GM19468 (cell line): ENCODE data around the gene RFT1.

Source experiments
- ATAC-seq: cut with Tn5 transposase; IDR thresholded peaks from one replicate; pipeline ENCODE4 v1.9.1; 2021; ENCODE audit warnings: mild to moderate bottlenecking, moderate library complexity, moderate number of reproducible peaks; ENCODE audit not compliant: unreplicated experiment; ENCODE audit errors: extremely low read depth

RFT1 gene, protein sequence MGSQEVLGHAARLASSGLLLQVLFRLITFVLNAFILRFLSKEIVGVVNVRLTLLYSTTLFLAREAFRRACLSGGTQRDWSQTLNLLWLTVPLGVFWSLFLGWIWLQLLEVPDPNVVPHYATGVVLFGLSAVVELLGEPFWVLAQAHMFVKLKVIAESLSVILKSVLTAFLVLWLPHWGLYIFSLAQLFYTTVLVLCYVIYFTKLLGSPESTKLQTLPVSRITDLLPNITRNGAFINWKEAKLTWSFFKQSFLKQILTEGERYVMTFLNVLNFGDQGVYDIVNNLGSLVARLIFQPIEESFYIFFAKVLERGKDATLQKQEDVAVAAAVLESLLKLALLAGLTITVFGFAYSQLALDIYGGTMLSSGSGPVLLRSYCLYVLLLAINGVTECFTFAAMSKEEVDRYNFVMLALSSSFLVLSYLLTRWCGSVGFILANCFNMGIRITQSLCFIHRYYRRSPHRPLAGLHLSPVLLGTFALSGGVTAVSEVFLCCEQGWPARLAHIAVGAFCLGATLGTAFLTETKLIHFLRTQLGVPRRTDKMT

DNA sequence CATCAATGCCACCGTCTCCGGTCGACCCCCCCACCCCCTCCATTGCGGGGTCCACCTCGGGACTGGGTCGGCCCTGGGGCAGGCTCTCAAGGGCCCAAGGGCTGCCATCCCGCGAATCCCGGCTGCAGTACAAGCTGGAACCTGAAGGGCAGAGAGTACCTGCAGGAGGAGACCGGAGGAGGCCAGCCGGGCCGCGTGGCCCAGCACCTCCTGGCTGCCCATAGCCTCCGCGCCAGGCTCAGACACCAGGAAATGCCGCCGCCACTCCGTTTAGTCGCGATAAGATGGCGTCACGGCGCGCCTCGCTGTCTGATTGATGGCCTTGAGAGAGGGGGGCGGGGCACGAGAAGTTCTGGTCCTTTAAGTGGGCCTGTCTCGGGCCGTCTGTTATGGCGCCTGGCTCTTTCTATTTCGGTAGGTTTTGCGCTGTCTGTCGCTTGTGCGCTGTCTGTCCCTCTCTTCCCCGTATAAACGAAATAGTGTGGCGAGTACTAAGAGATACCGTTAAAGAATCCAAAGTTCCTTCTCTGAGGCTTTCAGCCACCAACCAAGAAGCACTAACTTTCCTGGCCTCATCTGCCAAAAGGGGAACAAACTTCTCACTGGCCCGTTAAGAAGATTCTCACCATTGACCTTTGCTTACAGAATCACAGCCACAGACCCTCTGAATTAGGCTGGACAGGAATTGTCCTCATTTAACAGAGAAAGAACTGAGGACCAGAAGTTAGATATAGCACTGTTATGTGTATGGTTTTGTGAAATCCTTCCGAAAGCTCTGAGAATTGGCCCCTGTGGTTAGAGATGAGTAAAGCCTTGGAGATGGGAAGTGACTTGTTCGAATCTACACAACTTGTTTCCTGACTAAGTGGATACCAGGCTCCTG is at the start of gene RFT1:
Gene RFT1 (minus strand): TSS at position 257 of the 883 bp plus-strand sequence. CDS start 35 bp downstream, at position 222.
- no peak for ATAC-seq

DNA sequence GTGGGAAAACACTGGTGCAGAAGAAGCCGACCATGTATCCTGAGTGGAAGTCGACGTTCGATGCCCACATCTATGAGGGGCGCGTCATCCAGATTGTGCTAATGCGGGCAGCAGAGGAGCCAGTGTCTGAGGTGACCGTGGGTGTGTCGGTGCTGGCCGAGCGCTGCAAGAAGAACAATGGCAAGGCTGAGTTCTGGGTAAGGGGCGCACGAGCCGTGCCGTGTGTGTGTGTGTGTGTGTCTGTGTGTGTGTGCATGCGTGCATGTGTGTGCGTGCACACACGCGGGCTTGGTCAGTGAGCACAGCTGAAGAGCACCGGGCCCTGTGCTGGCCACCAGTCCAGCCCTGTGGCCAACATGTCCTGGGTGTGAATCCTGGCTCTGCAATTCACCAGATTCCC is 49.3 kb upstream of the RFT1 start:
- no peak for ATAC-seq

DNA sequence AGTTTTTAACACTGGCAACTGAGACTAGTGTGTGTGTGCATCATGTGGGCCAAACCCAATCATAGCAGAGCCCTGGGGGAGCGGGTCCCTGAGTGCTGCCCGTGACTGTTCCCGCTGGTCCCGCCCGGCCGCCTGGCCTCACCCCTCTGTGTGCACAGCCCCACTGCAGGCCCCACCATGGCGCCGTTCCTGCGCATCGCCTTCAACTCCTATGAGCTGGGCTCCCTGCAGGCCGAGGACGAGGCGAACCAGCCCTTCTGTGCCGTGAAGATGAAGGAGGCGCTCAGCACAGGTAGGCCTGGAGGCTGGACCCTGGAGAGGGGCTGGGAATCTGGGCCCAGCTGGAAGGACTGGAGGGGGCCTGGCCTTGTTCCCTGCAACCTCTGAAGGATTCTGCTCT is 48.0 kb upstream of the RFT1 start:
- ATAC-seq = no peak

DNA sequence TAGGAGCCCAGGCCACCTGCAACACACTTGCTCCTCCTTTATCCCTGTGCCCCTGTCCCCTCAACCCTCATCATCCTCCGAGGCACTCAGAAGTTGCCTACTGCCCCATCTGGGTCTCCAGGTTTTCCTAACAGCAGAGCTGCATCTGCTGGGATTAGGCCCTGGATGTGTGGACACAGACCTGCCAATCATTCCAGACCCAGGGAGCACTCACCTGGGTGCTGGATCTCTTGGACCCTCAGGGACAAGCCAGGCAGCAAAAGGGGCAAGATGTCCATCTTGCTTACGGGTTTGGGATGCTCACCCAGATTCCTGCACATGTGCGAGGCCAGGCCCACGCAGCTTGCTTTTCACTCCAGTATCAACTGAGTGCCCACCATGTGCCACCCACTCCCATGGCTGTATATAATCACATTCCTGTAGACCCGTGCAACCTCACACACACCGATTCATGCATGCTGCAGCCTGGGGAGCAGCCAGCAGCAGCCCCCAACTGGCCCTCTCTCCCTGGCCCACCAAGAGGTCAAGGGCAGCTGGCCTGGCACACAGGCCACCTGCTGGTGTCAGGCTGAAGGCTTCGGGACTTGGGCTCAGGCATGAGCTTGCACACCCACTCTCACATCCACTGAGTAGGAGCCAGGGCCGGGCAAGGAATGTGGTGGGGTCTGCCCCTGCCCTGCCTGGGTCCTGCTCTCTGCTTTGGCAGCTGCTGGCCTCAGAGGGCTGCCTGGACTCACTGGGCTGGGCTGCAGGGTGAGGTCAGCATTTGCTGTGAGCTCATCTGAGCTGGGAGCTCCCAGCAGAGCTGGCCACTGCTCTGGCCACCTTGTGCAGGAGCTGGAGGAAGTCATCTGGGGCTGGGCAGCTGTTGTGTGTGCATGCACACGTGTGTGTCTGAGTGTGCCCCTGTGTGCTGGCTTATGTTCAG is 45.6 kb upstream of the RFT1 start:
- ATAC-seq = no peak

DNA sequence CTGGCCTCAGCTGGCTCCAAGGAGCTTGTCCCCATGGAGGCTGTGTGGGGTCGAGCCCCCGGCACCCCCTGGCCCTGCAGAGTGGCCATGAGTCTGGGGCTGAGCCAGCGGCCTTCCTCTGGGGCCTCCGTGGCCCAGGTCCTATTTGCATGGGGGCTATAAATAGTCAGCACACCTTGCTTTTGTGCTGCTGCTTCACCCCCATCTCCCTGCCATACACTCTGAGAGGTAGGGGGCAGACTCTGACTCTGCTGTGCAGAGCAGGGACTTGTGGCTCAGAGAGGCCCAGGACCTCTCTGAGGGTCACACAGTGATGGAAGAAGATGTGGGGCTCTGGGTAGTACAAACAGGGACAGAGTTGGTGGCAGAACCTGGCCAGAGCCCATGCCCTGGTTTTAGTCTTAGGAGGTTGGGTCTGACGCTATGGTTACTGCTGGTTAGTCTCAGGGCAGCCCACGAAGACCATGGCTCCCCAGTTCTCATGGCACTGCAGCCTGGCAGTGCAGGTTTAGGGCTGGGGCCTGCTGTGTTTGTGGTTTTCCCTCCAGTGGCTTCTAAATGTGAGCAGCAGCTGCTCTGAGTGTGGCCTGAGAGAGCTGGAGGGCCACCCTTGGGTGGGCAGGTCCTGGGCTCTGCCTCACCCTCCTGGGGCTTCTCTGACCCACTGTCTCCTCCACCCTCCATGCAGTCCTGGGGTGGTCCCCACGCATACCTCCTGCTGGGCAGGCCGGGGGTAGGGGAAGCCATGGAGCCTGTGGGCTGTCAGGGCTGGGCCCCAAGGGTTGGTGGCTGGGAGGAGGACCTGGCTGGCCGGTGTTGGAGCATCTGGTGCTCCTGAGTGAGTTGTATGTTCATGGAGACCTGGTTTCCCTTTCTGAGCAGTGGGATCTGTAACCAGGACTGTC is 44.4 kb upstream of the RFT1 start:
- peak; percentile 23 for ATAC-seq

DNA sequence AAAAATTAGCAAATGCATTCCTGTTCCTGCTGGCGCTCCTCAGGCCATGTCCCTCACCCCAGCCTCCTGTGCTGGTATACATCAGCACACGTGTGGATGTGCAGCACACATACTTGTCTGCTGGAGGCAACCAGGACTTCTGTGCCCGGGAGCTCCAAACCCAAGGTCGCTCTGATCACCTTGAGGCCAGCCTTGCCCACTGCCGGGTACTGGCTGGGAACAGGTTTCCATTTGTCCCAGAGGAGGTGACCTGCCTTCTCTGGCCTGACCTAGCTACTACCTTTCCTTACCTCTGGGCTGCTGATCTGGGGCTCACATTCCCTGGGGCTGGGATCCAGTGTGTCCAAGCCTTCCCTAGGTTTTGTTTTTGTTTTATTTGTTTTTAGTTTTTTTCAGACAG is 42.9 kb upstream of the RFT1 start:
- ATAC-seq = no peak

DNA sequence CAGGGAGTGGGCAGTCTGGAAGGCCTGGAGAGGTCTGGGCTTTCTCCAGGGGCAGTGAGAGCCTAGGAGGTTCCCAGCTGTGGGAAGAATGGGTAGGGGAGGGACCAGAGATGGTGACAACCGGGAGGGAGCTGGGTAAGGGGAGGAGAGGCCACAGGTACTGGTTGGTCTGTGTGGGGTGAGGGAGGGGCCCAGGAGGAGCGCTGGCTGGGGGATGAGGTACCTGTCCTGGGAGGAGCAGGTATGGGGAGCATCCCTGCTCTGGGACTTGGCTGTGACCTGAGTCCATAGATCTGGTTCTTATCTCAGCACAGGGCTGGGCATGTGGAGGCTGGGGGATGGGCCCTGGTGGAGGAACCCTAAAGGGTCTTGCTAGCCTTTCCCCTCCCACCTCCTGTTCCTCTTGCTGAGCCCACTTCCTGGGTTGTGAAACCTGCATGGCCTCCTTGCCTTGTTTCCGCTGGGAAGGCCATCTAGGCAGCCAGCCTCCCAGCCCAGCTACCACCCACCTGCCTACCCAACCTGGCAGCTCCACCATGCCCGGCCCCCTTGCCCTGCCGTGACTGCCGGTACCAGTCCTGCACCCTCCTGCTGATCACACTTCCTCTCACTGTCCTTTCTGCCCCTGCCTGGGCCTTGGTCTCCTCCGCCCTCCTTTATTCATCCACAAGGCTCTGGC is 41.7 kb upstream of the RFT1 start:
- no peak for ATAC-seq

DNA sequence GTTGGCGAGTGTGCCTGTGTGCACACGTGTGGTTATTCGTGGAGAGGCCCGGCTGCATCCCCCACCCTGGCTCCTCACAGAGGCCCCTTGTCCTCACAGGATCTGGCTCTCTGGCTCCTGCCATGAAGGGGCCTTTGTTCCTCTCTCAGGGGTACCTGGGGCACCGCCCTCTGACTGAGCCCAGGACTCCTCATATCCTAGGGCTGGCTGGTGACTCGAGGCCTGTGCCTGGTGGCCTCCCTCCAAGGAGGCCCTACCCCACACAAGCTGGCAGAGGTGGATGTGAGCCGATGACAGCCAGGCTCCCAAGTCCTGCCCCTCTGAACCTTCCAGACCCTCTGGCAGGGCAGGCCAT is 40.8 kb upstream of the RFT1 start:
- ATAC-seq = no peak

DNA sequence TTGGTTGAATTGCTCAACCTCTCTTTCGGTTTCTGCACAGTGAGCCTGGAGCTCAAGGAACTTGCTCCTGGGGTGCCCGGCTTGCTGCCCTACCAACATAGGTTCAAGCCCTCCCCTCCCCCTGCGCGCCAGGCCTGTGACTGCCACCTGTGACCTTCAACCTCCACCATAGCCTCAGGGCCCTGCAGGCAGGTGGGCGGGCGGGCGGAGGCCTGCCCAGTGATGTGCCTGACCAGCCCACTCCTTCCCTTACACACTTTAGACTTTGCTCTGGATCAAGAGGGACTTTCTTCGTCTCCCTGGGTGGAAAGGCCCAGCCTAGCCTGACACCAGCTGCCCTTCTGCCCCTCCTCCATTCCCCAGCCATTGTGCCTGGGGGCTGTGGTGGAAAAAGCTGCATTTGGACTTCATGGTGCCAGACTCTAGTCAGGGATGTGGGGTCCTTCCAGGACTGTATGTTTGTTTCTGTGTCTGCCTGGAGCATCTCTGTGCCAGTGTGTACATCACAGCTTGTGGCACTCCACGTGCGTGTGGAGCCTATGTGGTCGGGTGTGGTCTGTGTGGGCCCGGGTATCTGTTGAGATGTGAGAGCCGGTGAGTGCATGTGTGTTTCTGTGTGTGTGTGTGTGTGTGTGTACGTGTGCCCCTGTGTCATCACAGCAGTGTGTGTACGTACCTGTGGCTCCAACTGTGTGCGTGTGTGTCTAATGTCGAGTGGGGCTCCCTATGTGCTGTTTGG is 40.3 kb upstream of the RFT1 start:
- ATAC-seq = no peak

DNA sequence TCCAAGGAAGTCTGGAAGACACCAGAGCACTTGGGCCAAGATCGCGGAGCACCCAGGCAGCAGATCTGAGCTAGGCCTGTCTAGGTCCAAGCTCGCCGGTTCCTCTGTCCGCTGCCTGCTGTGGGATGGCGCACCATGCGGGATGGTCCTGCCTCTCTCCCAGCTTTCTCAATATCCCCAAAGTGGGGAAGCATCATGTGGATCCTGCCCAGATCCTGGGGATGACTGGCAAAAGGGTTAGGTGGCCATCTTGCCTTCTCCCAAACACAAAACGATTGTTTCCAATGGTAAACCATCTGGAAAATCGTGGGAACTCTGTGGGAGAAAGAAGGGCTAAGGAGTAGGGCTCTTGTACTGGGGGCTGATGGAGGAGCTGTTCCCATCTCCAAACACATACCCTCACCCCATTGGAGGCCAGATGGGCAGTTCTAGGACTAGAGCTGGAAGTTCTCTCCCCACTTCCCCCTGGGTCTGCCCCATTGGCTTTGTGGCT is 39.6 kb upstream of the RFT1 start:
- no peak for ATAC-seq

DNA sequence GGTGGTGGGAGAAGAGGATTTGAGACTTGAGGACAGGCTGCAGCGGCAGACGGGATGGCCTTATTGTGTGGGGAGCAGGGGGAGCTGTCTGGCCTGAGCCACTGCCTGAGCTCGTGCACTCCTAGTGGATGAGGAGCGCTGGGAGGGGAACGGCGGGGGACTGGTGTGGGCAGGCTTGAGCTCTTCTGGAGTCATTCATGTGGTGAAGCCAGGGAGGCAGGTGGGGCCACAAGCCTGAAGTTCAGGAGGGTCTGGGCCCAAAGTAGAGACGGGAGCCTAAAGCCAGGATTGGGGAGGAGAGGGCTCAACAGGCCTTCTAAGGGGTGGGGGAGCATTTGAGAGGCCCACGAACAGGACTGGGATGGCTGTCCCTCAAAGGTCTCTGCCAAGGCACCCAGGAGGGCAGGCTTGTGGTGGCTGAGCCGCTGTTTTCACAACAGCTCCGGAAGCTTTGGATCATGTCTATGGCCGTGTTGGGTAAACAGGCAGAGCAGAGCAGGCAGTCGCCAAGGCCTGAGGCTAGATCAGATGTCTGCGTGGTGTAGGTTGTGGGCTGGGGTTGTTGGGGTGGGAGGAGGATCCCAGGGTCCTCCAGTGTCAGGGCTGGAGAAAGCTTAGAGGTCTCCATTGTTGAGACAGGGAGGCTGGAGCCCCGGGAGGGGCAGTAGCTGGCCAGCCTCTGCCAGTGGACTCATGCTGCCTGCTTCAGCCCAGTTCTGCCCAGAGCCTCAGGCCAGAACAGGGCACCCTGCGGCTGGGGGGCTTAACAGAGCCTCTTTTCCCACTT is 39.0 kb upstream of the RFT1 start:
- ATAC-seq = no peak

DNA sequence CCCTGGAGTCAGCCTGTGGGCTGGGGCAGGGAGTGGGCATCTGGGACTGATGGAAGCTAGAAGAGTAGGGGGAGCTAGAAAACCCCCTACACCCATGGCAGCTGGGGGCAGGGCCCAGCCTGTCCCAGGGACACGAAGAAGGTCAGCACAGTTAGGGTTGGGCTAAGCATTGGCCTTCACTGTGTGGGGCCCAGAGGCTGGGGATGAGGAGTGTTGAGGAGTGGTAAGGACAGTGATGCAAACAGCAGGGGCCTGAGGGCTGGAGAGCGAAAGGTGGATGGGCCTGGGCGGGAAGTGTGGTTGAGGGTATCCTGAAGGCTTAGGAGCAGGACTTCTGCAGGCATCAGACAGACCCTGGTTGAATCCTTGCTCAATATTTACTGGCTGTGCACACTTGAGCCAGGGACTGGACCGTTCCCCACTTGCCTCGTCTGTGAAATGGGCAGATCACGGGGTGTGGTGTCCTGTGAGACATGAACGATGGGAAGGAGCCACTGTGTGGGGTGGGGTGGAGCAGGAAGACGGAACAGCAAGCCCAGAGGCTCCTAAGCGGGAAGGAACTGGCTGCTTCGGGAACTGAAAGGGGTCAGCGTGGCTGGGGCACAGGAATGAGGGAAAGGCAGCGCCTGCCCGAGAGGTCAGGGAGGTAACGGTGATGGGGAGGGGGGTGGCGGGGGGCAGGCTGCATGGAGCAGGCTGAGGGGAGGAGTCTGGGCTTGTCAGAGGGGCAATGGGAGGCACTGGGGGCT is 38.1 kb upstream of the RFT1 start:
- ATAC-seq = no peak

DNA sequence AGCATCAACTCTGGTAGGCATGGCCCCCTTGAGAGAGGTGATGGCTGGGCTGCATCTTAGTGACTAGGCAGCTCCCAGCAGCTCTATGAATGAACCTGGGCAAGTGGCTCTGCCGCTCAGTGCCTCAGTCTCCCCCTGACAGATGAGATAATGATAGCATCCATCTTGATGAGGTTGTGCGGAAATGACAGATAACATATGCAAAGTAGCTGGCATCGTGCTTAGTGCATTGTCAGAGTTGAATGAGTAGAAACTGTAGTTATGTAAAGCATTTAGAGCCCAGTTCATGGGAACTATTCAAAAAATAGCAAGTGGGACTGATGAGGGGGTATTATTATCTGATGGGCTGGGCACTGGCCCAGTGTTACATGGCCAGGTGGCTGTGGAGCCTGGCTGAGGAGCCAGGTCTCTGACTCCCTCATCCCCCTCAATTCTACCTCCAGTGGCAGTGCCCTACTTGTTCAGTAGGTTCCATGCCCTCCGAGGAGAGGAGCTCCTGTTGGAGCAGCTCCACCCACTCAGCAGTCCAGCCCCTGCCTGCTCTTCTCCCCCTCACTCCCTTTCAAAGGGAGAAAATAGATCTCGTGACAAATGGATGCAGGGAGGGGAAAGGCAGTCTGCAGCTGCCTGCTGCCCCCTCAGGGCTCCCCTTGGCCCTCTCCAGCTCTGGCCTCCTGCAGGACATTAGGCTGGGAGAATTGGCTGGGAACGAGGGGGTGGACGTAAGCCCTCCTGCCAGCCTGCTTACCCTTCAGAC is 37.4 kb upstream of the RFT1 start:
- peak; percentile 11 for ATAC-seq

DNA sequence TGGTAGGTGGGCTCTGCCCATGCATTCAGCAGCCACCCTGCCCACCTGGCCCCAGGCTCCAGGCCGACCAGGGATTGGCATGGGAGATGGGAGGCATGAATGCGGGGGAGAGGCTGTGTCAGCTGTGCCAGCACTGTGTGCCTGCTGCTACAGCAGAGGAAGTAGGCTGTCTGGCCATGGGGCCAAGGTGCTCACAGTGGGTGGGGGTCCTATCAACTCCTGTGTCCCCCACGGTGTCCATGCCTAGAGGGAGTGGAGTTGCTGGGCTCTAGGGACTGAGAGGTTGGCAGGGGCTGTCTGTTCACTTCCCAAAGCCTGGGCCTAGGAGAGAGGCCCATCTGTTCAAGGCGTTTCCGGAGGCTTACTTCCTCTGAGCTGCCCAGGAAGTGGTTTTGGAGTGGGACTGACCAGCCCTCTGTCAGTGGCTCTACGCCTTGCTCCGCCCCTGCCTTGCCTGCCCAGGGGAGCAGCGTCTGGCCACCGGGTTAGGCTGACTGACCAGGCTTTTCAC is 36.6 kb upstream of the RFT1 start:
- ATAC-seq = no peak

DNA sequence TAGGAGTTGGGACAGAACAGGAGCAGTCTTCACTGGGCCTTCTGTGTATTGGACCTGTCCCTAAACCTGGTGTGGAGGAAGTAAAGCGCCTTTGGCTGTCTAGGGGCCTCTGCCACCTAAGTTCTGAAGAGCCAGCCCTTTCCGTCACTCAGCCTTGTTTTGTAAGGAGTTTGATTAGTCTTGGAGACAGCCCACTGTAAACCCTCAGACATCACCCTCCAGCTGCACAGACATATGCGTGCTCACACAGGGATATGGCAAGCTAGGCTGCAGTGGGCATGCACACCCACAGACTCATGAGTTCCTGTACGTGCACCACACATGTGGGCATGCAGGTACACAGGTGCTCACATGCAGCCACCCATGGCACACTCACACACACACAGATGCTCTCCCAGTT is 36.0 kb upstream of the RFT1 start:
- ATAC-seq = no peak
